ENCODE data around the gene ZNF714. TPM values are rescaled to one million over a fixed set of nuclear protein-coding genes. Genes with fewer than 3 reads are reported as not detected.
"Not testable (repeated sequence)": the region's sequence is repeated elsewhere in the genome, so short reads cannot be mapped to it uniquely, and the experiment has no call there.

The ZNF714 gene
- total RNA-seq, 1 donor from 2014 or later: 17.0 TPM

GRCh38 chr19:21130097-21130775, 48.2 kb downstream of the ZNF714 start:
- DNase-seq (ENCODE audit: low spot score): no peak

DNA sequence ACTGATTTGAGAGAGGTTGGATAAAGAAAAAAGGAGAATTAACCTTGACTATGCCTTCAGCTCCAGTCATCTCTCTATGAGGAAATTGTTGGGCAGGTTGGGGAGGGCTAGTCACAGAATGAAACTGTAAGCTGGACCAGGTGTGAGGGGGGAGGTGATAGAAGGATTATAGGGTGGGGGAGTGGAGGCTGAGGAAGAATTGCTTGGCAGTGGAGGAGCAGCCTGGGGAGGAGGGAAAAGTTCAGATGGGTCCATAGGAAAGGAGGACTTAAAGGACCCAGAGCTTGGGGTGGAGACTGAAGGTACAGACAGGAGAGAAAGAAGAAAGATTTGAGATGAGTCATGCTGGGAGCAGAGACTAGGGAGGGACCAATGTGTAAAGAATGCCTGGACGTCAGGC, 51.6 kb downstream of the ZNF714 start:
- no peak for DNase-seq (ENCODE audit: low spot score)

GRCh38 chr19:21134934-21135366, 52.9 kb downstream of the ZNF714 start:
- DNase-seq (ENCODE audit: low spot score): no peak

DNA sequence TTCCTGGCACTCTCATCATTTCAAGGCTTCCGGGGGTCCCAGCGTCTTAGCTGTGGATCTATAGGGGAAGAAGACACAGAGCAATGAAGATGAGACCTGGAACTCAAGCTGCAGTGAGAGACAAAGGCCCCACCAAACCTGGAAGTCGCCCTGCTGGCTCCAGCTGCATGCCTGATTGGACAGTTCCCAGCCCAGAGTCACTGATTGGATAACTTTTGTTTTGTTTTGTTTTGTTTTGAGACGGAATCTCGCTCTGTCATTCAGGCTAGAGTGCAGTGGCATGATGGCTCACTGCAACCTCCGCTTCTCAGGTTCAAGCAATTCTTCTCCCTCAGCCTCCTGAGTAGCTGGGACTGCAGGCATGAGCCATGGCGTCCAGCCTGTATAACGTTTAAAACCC, 53.4 kb downstream of the ZNF714 start:
- DNase-seq (ENCODE audit: low spot score): no peak

GRCh38 chr19:21138130-21138529, 56.1 kb downstream of the ZNF714 start:
- no peak for DNase-seq (ENCODE audit: low spot score)

- not testable (repeated sequence) for DNase-seq (ENCODE audit: low spot score)
These were observed 59.0 kb downstream of the ZNF714 start for GRCh38 chr19:21141006-21141405.

DNA sequence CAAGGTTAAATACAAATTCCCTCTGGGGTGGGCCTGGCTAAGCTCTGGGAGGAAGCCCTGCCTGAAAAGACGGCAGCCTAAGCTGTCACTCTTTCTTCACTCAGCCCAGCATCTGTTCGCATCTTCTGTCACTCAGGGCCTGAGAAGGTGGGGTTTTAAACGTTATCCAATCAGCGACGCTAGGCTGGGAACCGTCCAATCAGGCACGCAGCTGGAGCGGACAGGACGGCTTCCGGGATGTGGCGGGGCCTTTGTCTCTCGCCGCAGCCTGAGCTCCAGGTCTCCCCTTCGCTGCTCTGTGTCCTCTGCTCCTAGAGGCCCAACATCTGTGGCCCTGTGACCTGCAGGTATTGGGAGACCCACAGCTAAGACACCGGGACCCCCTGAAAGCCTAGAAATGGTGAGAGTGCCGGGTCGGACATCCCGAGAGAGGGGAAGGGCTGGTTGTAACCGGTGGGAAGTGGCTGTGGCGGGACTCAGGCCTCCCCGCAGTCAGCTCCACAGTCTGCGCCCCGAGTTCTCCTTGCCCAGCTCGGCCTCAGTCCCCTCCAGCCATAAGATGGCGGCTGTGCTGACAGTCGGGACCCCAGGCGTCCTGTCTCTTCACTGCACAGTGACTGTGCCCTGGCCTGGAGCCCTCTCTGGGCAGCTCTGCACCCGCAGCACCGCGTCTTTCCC, 59.9 kb downstream of the ZNF714 start, which contains the start of gene ZNF431:
TSS of gene ZNF431 (plus strand) at position 254 of the 678 bp plus-strand sequence. CDS start at position 398, 144 bp downstream.
- peak; percentile 95 for DNase-seq (ENCODE audit: low spot score)

DNA sequence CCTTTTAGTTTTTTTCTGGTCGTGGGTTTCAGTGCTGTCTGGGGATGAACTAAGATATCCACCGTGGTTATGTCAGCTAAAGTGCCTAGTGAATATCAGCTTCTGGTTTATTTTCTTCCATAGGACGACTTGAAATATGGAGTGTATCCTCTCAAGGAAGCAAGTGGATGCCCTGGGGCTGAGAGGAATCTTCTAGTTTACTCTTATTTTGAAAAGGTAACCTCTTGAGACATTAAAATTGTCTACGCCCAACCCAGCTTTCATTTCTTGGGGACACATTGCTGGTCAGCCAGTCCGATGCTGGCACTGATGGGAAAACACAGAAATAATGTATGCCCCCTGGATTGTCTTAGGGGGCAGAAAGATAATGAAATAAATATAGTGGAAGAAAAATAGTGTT, 61.4 kb downstream of the ZNF714 start:
- no peak for DNase-seq (ENCODE audit: low spot score)

DNA sequence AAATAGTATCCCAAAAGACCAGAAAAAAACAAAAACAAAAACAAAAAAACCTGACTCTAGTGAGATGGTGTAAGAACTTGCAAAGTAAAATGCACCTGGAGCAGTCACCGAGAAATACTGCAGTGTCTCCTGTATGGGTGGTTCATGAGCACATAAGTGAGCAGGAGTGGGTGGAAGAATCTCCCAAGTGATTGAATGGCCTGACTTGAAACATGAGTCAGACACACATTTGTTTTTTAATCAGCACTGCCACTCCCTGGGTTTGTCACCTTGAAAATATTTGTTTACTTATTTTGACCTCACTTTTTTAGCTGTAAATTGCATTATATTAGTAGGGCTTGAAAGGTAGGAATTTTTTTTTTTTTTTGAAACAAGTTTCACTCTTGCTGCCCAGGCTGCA, 61.9 kb downstream of the ZNF714 start:
- DNase-seq (ENCODE audit: low spot score): no peak

GRCh38 chr19:21147540-21147939, 65.5 kb downstream of the ZNF714 start:
- DNase-seq (ENCODE audit: low spot score): no peak

GRCh38 chr19:21148681-21149080, 66.7 kb downstream of the ZNF714 start:
- DNase-seq (ENCODE audit: low spot score): no peak

GRCh38 chr19:21149877-21150276, 67.9 kb downstream of the ZNF714 start:
- no peak for DNase-seq (ENCODE audit: low spot score)

DNA sequence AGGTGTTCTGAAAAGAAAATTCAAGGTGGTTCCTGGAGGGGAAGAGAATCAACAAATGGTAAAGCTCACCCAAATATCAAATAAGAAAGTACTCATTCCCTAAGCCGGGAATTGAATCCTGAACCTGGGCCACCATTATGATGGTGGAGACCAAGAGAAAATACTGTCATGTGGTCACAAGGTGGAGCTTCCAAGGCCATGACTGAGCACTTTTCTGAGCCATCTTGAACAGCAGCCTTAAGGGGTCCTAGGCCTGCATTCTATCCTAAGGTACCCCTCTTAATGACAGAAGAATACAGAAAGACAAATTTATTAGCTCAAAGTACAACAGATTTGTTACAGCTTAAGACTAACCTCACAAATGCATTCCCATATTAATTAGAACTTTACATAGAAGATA, 69.5 kb downstream of the ZNF714 start:
- DNase-seq (ENCODE audit: low spot score): no peak

GRCh38 chr19:21158523-21159135, 76.6 kb downstream of the ZNF714 start:
- DNase-seq (ENCODE audit: low spot score): no peak

DNA sequence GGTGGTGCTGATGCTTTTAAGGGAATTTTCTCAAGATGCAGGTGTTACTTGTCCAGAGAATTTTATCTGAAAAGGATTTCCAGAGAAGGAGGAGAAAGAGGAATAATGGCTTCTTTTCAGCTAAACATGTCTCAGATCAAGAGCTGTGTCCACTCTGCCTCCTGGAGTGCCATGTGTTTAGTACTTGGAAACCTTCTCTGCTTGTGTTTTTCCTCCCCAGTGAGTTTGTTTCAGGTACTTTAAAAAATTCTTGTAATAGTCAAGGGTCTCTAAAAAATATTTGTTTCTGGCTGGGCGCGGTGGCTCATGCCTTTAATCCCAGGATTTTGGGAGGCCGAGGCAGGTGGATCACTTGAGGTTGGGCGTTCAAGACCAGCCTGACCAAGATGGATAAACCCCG, 82.5 kb downstream of the ZNF714 start:
- no peak for DNase-seq (ENCODE audit: low spot score)

DNA sequence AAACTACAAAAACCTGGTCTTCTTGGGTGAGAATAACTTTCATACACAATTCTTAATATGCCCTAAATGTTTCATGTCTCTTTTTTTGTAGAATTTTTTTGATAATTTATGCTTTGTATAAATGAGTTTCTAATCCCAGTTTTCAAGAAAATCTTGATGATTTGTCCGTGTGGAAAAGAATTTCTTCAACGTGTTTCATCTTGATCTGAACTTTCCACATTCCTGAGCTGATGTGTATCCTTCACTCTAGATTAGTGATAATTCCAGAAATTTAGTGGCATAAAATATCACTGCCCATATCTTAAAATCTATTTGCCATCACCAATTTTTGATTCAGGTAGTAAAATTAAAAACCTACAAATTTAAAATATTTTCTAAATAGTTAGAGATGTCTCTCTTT, 84.4 kb downstream of the ZNF714 start:
- DNase-seq (ENCODE audit: low spot score): no peak

Other genes starting within 250 kb of the ZNF714 start
- 12.2 TPM for gene ZNF85, start 159.0 kb upstream of the ZNF714 start, total RNA-seq
- gene ZNF430, start 61.5 kb upstream of the ZNF714 start, total RNA-seq: 19.5 TPM
- 26.5 TPM for gene ZNF431, start 59.8 kb downstream of the ZNF714 start, total RNA-seq
- gene ZNF708, start 247.2 kb downstream of the ZNF714 start, total RNA-seq: 27.0 TPM

Data from ureter (tissue), 1 donor.